ENCODE data around the gene LRRC3.
"Not testable (repeated sequence)": the region's sequence is repeated elsewhere in the genome, so short reads cannot be mapped to it uniquely, and the experiment has no call there.

LRRC3 gene

GRCh38 chr21:44497703-44498126, 42.4 kb downstream of the LRRC3 start:
- DNase-seq (ENCODE audit: low spot score): no peak

GRCh38 chr21:44498280-44499210, 43.2 kb downstream of the LRRC3 start:
- DNase-seq (ENCODE audit: low spot score): no peak

GRCh38 chr21:44499211-44499560, 43.9 kb downstream of the LRRC3 start:
- no peak for DNase-seq (ENCODE audit: low spot score)

GRCh38 chr21:44499631-44500030, 44.3 kb downstream of the LRRC3 start:
- no peak for DNase-seq (ENCODE audit: low spot score)

- DNase-seq (ENCODE audit: low spot score): no peak
Observed at GRCh38 chr21:44500111-44500510, 44.8 kb downstream of the LRRC3 start.

GRCh38 chr21:44502171-44502958, 47.1 kb downstream of the LRRC3 start:
- DNase-seq (ENCODE audit: low spot score): no peak

- not testable (repeated sequence) for DNase-seq (ENCODE audit: low spot score)
Observed at GRCh38 chr21:44503006-44503889, 47.9 kb downstream of the LRRC3 start.

- DNase-seq (ENCODE audit: low spot score): no peak
Observed at GRCh38 chr21:44503901-44504399, 48.6 kb downstream of the LRRC3 start.

GRCh38 chr21:44505673-44506278, 50.5 kb downstream of the LRRC3 start:
- no peak for DNase-seq (ENCODE audit: low spot score)

GRCh38 chr21:44506279-44507255, 51.3 kb downstream of the LRRC3 start:
- no peak for DNase-seq (ENCODE audit: low spot score)

- DNase-seq (ENCODE audit: low spot score): no peak
Observed at GRCh38 chr21:44507673-44508425, 52.5 kb downstream of the LRRC3 start.

- DNase-seq (ENCODE audit: low spot score): no peak
Observed at GRCh38 chr21:44508426-44508710, 53.1 kb downstream of the LRRC3 start.

GRCh38 chr21:44508711-44509445, 53.6 kb downstream of the LRRC3 start:
- no peak for DNase-seq (ENCODE audit: low spot score)

GRCh38 chr21:44509539-44509938, 54.2 kb downstream of the LRRC3 start:
- peak; percentile 33 for DNase-seq (ENCODE audit: low spot score)

- no peak for DNase-seq (ENCODE audit: low spot score)
Observed at GRCh38 chr21:44510109-44510507, 54.8 kb downstream of the LRRC3 start.

- peak; percentile 82 for DNase-seq (ENCODE audit: low spot score)
Observed at GRCh38 chr21:44510508-44511218, 55.4 kb downstream of the LRRC3 start.

GRCh38 chr21:44511219-44511937, 56.1 kb downstream of the LRRC3 start:
- no peak for DNase-seq (ENCODE audit: low spot score)
